KMS-11 (cell line): Measurements from ENCODE around the gene IL1RAPL1.

Source experiments
- H2AFZ ChIP-seq: fragments of 200-600 bp; sonication (generic); 2 replicates; pipeline ENCODE4 v1.6.1; 2016; ENCODE audit warnings: antibody characterized with exemption, mixed run types, low read depth
- H3K27ac ChIP-seq: fragments of 200-600 bp; sonication (generic); 2 replicates; pipeline ENCODE4 v1.6.1; 2016; ENCODE audit warnings: mild to moderate bottlenecking, mixed run types
- H3K27me3 ChIP-seq: fragments of 200-600 bp; sonication (generic); 2 replicates; pipeline ENCODE4 v1.6.1; 2017; ENCODE audit warnings: mild to moderate bottlenecking, low read depth, mixed run types, moderate library complexity; ENCODE audit not compliant: insufficient read depth
- H3K36me3 ChIP-seq: fragments of 200-600 bp; sonication (generic); 2 replicates; pipeline ENCODE4 v1.6.1; 2017; ENCODE audit warnings: mild to moderate bottlenecking, mixed run types; ENCODE audit not compliant: insufficient read depth
- H3K4me1 ChIP-seq: fragments of 200-600 bp; sonication (generic); 2 replicates; pipeline ENCODE4 v1.6.1; 2016; ENCODE audit warnings: mild to moderate bottlenecking, low read depth, mixed run types; ENCODE audit not compliant: poor library complexity, severe bottlenecking
- H3K4me2 ChIP-seq: fragments of 200-600 bp; sonication (generic); 2 replicates; pipeline ENCODE4 v1.7.0; 2016; ENCODE audit warnings: mild to moderate bottlenecking, mixed run types
- H3K4me3 ChIP-seq: fragments of 200-600 bp; sonication (generic); IDR thresholded peaks from 2 replicates; pipeline ENCODE4 v1.6.1; 2017; ENCODE audit warnings: low read depth, low read length, mixed read lengths; ENCODE audit not compliant: insufficient read depth
- H3K79me2 ChIP-seq: fragments of 200-600 bp; sonication (generic); 2 replicates; pipeline ENCODE4 v1.6.1; 2016; ENCODE audit warnings: low read depth, mixed run types; ENCODE audit not compliant: insufficient read depth
- H3K9ac ChIP-seq: fragments of 200-600 bp; sonication (generic); 2 replicates; pipeline ENCODE4 v1.6.1; 2016; ENCODE audit warnings: mild to moderate bottlenecking, mixed run types
- H4K20me1 ChIP-seq: fragments of 200-600 bp; sonication (generic); 2 replicates; pipeline ENCODE4 v1.6.1; 2016; ENCODE audit warnings: mild to moderate bottlenecking, mixed run types; ENCODE audit not compliant: insufficient read depth
- CTCF ChIP-seq: fragments of 200-600 bp; sonication (generic); conservative IDR thresholded peaks from 2 replicates; pipeline ENCODE4 v1.6.1; 2017; ENCODE audit warnings: low read depth, mild to moderate bottlenecking, antibody characterized with exemption, low read length, moderate library complexity, mixed read lengths

Gene IL1RAPL1

GRCh38 chrX:28706964-28707363, 119.7 kb downstream of the IL1RAPL1 start:
- H2AFZ ChIP-seq = no peak overlapping the region
- H3K27me3 ChIP-seq = no peaks in the 10 kb centered on the region
- H3K9ac ChIP-seq = no peak overlapping the region
- no peaks in the 10 kb centered on the region for H3K36me3 ChIP-seq
- H3K4me1 ChIP-seq = peaks cover 7% of the 10 kb centered on the region
- no peak for TF ChIP-seq CTCF
- H3K79me2 ChIP-seq = no peaks in the 10 kb centered on the region
- no peaks in the 10 kb centered on the region for H4K20me1 ChIP-seq
- H3K4me3 ChIP-seq = no peak overlapping the region
- no peak overlapping the region for H3K27ac ChIP-seq
- no peak overlapping the region for H3K4me2 ChIP-seq

- no peak for TF ChIP-seq CTCF
- no peak overlapping the region for H3K4me3 ChIP-seq
- no peak overlapping the region for H3K9ac ChIP-seq
- H3K27me3 ChIP-seq = no peaks in the 10 kb centered on the region
- H2AFZ ChIP-seq = no peak overlapping the region
- H3K36me3 ChIP-seq = no peaks in the 10 kb centered on the region
- no peak overlapping the region for H3K27ac ChIP-seq
- no peaks in the 10 kb centered on the region for H3K79me2 ChIP-seq
- no peak overlapping the region for H3K4me2 ChIP-seq
- H4K20me1 ChIP-seq = no peaks in the 10 kb centered on the region
- H3K4me1 ChIP-seq = no peaks in the 10 kb centered on the region
Observed at GRCh38 chrX:28709421-28709820, 122.2 kb downstream of the IL1RAPL1 start.

- H3K27ac ChIP-seq = no peak overlapping the region
- no peaks in the 10 kb centered on the region for H3K27me3 ChIP-seq
- H2AFZ ChIP-seq = no peak overlapping the region
- no peaks in the 10 kb centered on the region for H3K4me1 ChIP-seq
- H3K79me2 ChIP-seq = no peaks in the 10 kb centered on the region
- no peaks in the 10 kb centered on the region for H4K20me1 ChIP-seq
- no peak for TF ChIP-seq CTCF
- no peak overlapping the region for H3K4me2 ChIP-seq
- no peaks in the 10 kb centered on the region for H3K36me3 ChIP-seq
- no peak overlapping the region for H3K9ac ChIP-seq
- no peak overlapping the region for H3K4me3 ChIP-seq
Observed at GRCh38 chrX:28717864-28718263, 130.6 kb downstream of the IL1RAPL1 start.

GRCh38 chrX:28718450-28718849, 131.2 kb downstream of the IL1RAPL1 start:
- Histone ChIP-seq H3K4me1 (no peaks in the 10 kb centered on the region), H3K79me2 (no peaks in the 10 kb centered on the region), H3K27me3 (no peaks in the 10 kb centered on the region), H3K4me2 (no peak overlapping the region), H3K4me3 (no peak overlapping the region), H2AFZ (no peak overlapping the region), H3K36me3 (no peaks in the 10 kb centered on the region), H4K20me1 (no peaks in the 10 kb centered on the region), H3K27ac (no peak overlapping the region), H3K9ac (no peak overlapping the region)
- no peak for TF ChIP-seq CTCF
